SIG-M5 (cell line): ENCODE results near the gene DDX11.
"Not testable (repeated sequence)": the region's sequence is repeated elsewhere in the genome, so short reads cannot be mapped to it uniquely, and the experiment has no call there.

Source experiments
- DNase-seq: peaks from one replicate; lab custom pipeline; 2025; lab: John Stamatoyannopoulos, UW

The DDX11 gene

GRCh38 chr12:31067656-31068055 lies 6.0 kb upstream of the DDX11 start:
- DNase-seq, result not testable (repeated sequence)

- DNase-seq, result not testable (repeated sequence)
Measured at GRCh38 chr12:31070971-31071740, 2.5 kb upstream of the DDX11 start.

GRCh38 chr12:31072962-31073361 lies 698 bp upstream of the DDX11 start:
- DNase-seq, result not testable (repeated sequence)

GRCh38 chr12:31074333-31074874 lies 744 bp downstream of the DDX11 start:
- not testable (repeated sequence) for DNase-seq

- DNase-seq, result not testable (repeated sequence)
Measured at GRCh38 chr12:31076150-31076549, 2.5 kb downstream of the DDX11 start.

- DNase-seq, result not testable (repeated sequence)
Measured at GRCh38 chr12:31077095-31077494, 3.4 kb downstream of the DDX11 start.

GRCh38 chr12:31077998-31078397 lies 4.3 kb downstream of the DDX11 start:
- not testable (repeated sequence) for DNase-seq

- not testable (repeated sequence) for DNase-seq
Measured at GRCh38 chr12:31079421-31079820, 5.8 kb downstream of the DDX11 start.

GRCh38 chr12:31080221-31080620 lies 6.6 kb downstream of the DDX11 start:
- DNase-seq, result not testable (repeated sequence)

GRCh38 chr12:31081274-31081673 lies 7.6 kb downstream of the DDX11 start:
- not testable (repeated sequence) for DNase-seq

GRCh38 chr12:31084241-31084640 lies 10.6 kb downstream of the DDX11 start:
- DNase-seq, result not testable (repeated sequence)

- DNase-seq, result not testable (repeated sequence)
Measured at GRCh38 chr12:31086032-31086431, 12.4 kb downstream of the DDX11 start.

- DNase-seq, result not testable (repeated sequence)
Measured at GRCh38 chr12:31087486-31087885, 13.8 kb downstream of the DDX11 start.

- DNase-seq, result not testable (repeated sequence)
Measured at GRCh38 chr12:31087956-31088355, 14.3 kb downstream of the DDX11 start.

GRCh38 chr12:31089072-31089471 lies 15.4 kb downstream of the DDX11 start:
- no peak for DNase-seq

- not testable (repeated sequence) for DNase-seq
Measured at GRCh38 chr12:31091629-31092028, 18.0 kb downstream of the DDX11 start.

GRCh38 chr12:31092718-31093117 lies 19.1 kb downstream of the DDX11 start:
- not testable (repeated sequence) for DNase-seq

GRCh38 chr12:31095080-31095860 lies 21.6 kb downstream of the DDX11 start:
- DNase-seq, result not testable (repeated sequence)

- DNase-seq, result not testable (repeated sequence)
Measured at GRCh38 chr12:31096251-31097065, 22.8 kb downstream of the DDX11 start.

GRCh38 chr12:31097819-31098218 lies 24.2 kb downstream of the DDX11 start:
- not testable (repeated sequence) for DNase-seq

GRCh38 chr12:31098363-31098762 lies 24.7 kb downstream of the DDX11 start:
- DNase-seq, result not testable (repeated sequence)

GRCh38 chr12:31098771-31099170 lies 25.1 kb downstream of the DDX11 start:
- not testable (repeated sequence) for DNase-seq
